ENCODE results near the gene RCOR1. TPM values are rescaled to one million over a fixed set of nuclear protein-coding genes. Genes with fewer than 3 reads are reported as not detected.
"Not testable (repeated sequence)": the region's sequence is repeated elsewhere in the genome, so short reads cannot be mapped to it uniquely, and the experiment has no call there.

Gene RCOR1
- total RNA-seq, 1 donor = 23.7 TPM

GRCh38 chr14:102764220-102764671 is 171.8 kb downstream of the RCOR1 start:
- no peak overlapping the region for H3K4me3 ChIP-seq (ENCODE audit: low read depth, low read length)
- TF ChIP-seq CTCF (IDR thresholded peaks at IDR 0.05; ENCODE audit: insufficient read depth, low read depth, low read length) = no peak
- no peak for DNase-seq (ENCODE audit: low read depth)

GRCh38 chr14:102765770-102766169 is 173.3 kb downstream of the RCOR1 start:
- not testable (repeated sequence) for DNase-seq (ENCODE audit: low read depth); H3K4me3 ChIP-seq (ENCODE audit: low read depth, low read length)

GRCh38 chr14:102768223-102769048 is 176.0 kb downstream of the RCOR1 start:
- no peak for TF ChIP-seq CTCF (IDR thresholded peaks at IDR 0.05; ENCODE audit: insufficient read depth, low read depth, low read length)
- H3K4me3 ChIP-seq (ENCODE audit: low read depth, low read length) = no peak overlapping the region
- no peak for DNase-seq (ENCODE audit: low read depth)

GRCh38 chr14:102769049-102769327 is 176.5 kb downstream of the RCOR1 start:
- H3K4me3 ChIP-seq (ENCODE audit: low read depth, low read length) = no peak overlapping the region
- DNase-seq (ENCODE audit: low read depth) = no peak
- TF ChIP-seq CTCF (IDR thresholded peaks at IDR 0.05; ENCODE audit: insufficient read depth, low read depth, low read length) = no peak

GRCh38 chr14:102770147-102771123 is 178.0 kb downstream of the RCOR1 start:
- TF ChIP-seq CTCF (IDR thresholded peaks at IDR 0.05; ENCODE audit: insufficient read depth, low read depth, low read length) = no peak

GRCh38 chr14:102771144-102771543 is 178.7 kb downstream of the RCOR1 start:
- no peak for DNase-seq (ENCODE audit: low read depth)
- TF ChIP-seq CTCF (IDR thresholded peaks at IDR 0.05; ENCODE audit: insufficient read depth, low read depth, low read length) = no peak
- H3K4me3 ChIP-seq (ENCODE audit: low read depth, low read length) = no peak overlapping the region

More at GRCh38 chr14:102770147-102771123, 178.0 kb downstream of the RCOR1 start:
- H3K4me3 ChIP-seq (ENCODE audit: low read depth, low read length) = no peak overlapping the region
- no peak for DNase-seq (ENCODE audit: low read depth)
